Stimulated activated CD8-positive, alpha-beta memory T cell treated with anti-CD3 and anti-CD28 coated beads, Interleukin-15, amount 100 ng/mL, for 4 hours (primary cell): ENCODE results near the gene DIP2C.
"Not testable (repeated sequence)": the region's sequence is repeated elsewhere in the genome, so short reads cannot be mapped to it uniquely, and the experiment has no call there.

Experiments used
- DNase-seq, 2 donors: peaks; one replicate each; pipeline ENCODE4 v3.0.0-alpha.2; 2020; ENCODE audit warnings: low read depth in 2 of 2

The DIP2C gene

GRCh38 chr10:418894-419293 is 270.6 kb downstream of the DIP2C start:
- DNase-seq, result no peak

DNA sequence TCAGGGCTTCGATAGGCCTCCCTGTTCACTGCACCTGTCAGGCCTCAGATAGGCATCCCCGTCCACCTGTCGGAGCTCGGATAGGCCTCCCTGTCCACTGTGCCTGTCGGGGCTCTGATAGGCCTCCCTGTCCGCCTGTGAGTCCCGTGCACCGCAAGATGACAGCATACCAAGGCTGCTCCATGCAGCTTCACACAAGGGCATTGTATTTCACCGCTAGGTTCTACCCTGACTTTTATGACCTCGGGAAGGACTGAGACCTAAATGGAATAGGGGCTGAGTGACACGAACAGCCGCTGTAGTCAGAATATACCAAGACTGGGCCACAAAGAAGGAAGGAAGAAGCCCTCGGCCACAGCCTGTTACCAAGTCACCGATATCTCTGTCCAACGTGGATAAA is 271.2 kb downstream of the DIP2C start:
- no peak for DNase-seq

- no peak for DNase-seq
Observed at GRCh38 chr10:416091-416515, 273.4 kb downstream of the DIP2C start.

DNA sequence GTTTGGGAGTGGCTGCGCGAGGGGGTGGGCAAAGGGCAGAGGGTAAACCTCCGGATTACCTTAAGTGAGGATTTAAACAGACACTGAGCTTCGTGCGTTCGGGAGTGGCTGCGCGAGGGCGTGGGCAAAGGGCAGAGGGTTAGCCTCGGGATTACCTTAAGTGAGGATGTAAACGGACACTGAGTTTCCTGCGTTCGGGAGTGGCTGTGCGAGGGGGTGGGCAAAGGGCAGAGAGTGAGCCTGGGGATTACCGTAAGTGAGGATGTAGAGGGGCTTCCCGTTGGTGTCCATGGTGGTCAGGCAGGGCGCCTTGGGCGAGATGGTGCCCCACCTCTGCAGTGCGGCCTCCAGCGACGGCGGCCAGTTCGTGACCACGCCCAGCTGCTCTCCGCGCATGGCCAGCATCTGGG is 275.8 kb downstream of the DIP2C start:
- DNase-seq, result no peak

- no peak for DNase-seq
Observed at GRCh38 chr10:412109-412508, 277.4 kb downstream of the DIP2C start.

DNA sequence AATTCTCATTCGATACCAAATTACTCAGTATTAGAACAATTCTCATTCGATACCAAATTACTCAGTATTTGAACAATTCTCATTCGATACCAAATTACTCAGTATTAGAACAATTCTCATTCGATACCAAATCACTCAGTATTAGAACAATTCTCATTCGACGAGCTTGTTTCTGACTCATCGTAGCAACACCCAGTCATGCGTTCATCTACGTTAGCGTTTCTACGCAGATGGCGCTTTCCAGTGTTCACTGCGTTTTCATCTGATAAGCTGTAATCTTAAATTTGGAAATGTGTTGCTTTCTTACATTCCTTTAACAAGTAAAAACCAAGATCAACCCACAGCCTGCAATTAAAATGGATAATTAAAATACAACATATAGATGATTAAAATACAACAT is 277.9 kb downstream of the DIP2C start:
- DNase-seq, result no peak

- no peak for DNase-seq
Observed at GRCh38 chr10:409408-410040, 279.9 kb downstream of the DIP2C start.

- DNase-seq, result no peak
Observed at GRCh38 chr10:408236-408635, 281.2 kb downstream of the DIP2C start.

DNA sequence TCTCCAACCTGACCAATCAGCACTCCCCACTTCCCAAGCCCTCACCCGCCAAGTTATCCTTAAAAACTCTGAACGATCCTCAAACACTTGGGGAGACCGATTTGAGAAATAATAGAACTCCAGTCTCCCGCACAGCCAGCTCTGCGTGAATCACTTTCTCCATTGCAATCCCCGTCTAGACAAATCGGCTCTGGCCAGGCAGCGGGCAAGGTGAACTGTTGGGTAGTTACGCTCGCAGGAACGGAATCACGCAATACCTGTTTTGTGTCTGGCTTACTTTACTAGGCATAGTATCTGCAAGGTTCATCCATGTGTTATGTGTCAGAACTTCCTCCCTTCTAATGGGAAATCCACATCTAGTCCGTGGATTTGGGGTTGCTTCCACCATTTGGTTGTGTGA is 282.5 kb downstream of the DIP2C start:
- no peak for DNase-seq

- no peak for DNase-seq
Observed at GRCh38 chr10:405648-406047, 283.8 kb downstream of the DIP2C start.

- DNase-seq, result no peak
Observed at GRCh38 chr10:404991-405390, 284.5 kb downstream of the DIP2C start.

DNA sequence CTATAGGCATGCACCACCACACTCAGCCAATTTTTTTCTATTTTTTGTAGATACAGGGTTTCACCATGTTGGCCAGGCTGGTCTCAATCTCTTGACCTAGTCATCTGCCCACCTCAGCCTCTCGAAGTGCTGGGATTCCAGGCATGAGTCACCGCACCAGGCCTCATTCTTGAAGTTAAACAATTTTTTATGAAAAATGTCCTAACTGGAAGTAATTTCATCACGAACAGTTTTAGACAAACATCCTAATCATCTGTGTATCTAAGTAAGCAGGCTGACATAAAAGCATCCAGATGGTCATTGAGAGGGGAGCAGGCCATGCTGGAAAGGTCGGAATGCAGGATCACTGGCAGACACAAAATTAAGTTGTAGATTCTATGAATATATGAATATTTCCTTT is 285.1 kb downstream of the DIP2C start:
- DNase-seq, result no peak

DNA sequence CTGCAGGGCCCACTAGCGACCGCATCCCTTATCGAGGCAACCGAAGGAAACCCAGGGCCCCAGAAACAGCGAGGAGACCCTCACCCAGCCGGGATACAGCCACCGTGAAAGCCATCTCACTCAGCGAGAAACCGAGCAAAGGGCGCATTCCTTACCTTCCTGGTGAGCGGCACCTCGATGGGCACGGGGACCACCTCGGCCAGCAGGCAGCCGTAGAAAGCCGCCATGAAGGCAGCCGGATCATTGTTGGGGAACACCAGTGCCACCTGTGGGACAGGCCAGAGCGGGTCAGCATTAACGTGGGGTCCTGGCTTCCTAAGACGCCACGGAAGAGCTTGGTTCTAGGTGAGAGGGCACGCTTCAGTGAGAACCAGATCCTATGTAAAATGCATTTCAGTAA is 290.5 kb downstream of the DIP2C start:
- DNase-seq, result no peak

DNA sequence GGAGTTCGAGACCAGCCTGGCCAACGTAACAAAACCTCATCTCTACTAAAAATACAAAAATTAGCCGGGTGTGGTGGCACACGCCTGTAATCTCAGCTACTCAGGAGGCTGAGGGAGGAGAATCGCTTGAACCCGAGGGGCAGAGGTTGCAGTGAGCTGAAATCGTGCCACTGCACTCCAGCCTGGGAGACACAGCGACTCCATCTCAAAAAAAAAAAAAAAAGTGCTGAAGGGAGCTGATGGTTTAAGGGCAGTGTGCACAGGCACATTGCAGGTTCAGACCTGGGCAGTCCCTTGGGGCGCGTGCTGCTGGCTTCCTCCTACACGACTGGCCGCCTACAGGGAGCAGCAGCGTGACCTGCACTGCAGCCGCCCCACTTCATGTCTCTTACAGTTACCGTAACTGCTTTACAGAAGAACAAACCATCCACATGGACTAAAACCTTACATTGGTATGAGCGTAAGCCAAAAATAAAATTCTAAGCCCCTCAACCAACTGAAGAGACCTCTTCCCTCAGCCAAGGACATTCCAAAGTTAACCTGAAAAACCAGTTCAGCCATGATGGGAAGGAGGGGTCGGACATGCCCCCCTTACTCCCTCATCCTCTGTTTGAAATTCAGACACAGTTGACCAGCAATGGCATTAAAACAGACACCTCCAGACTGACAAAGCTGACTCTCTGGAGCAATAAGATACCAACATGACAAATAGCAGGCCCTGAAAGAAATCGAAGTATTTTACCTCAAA is 292.0 kb downstream of the DIP2C start:
- DNase-seq, result no peak

GRCh38 chr10:396535-397220 is 292.8 kb downstream of the DIP2C start:
- no peak for DNase-seq

GRCh38 chr10:396107-396506 is 293.4 kb downstream of the DIP2C start:
- no peak for DNase-seq

- no peak for DNase-seq
Observed at GRCh38 chr10:395665-396064, 293.8 kb downstream of the DIP2C start.

- DNase-seq, result not testable (repeated sequence)
Observed at GRCh38 chr10:394439-395101, 294.9 kb downstream of the DIP2C start.

GRCh38 chr10:393787-394438 is 295.6 kb downstream of the DIP2C start:
- no peak for DNase-seq

- no peak for DNase-seq
Observed at GRCh38 chr10:393106-393745, 296.2 kb downstream of the DIP2C start.

DNA sequence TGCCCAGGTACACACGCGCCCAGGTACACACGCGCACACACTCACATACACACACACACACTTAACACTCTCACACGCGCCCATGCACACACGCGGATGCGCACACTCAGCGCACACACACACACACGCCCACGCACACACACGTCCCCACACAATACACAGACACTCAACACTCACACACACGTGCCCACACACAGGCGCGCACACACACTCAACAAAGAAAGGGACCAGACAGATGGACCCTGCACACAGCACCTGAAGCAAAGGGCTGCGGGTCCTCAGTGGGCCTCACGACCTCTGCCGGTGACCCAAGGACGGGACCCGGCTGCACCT is 296.8 kb downstream of the DIP2C start:
- no peak for DNase-seq
